Measurements from ENCODE around the gene TCF20.

TCF20 gene

DNA sequence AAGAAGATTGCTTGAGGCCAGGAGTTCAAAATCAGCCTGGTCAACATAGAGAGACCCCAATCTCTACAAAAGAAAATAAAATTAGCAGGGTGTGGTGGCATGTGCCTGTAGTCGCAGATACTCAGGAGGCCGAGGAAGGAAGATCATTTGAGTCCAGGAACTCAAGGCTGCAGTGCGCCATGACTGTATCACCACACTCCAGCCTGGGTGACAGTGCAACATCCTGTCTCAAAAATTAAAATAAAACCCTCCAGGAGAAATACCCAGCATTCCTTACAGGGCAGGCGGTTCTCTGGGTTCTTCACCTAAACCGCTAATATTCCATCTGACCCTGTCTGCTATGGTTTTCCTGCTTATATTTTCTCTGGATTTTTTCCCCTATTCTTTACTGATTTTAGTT is 13.5 kb downstream of the TCF20 start:
- no peak for DNase-seq

- no peak for DNase-seq
These were observed 14.2 kb downstream of the TCF20 start for GRCh38 chr22:42256220-42256619.

GRCh38 chr22:42249831-42250230 is 20.6 kb downstream of the TCF20 start:
- DNase-seq = no peak

DNA sequence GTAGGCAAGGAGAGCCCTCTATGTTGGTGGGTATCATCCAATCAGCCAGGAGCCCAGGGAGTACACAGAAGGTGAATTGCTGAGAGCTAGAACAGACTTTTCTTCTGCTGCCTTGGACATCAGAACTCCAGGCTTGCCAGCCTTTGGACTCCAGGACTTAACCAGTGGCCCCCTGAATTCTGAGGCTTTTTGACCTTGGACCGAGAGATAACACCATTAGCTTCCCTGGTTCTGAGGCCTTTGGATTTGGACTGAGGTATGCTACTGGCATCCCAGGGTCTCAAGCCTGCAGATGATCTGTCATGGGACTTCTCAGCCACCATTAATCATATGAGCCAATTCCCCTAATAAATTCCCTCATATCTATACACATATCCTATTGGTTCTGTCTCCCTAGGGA is 21.5 kb downstream of the TCF20 start:
- DNase-seq = no peak

DNA sequence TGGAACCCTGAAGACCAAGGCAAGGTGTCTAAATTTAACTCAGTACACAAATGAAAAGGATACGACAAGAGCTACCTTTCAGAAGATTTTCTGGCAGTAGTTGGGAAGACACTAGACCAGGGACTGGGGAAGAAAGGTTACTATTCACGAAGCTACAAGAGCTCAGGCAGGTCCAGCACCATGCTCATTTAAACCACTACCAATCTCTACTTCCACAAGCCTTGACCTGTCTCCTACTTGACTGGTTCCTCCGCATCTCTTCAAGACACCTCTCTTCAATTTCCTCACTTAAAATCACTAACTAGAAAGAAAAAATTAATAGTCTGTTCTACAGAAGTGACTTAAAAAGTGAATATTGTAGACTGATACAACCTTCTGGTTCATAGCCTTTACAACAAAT is 22.9 kb downstream of the TCF20 start:
- no peak for DNase-seq

- DNase-seq = no peak
These were observed 26.7 kb downstream of the TCF20 start for GRCh38 chr22:42243802-42244060.

GRCh38 chr22:42236848-42237247 is 33.6 kb downstream of the TCF20 start:
- no peak for DNase-seq

GRCh38 chr22:42236268-42236667 is 34.2 kb downstream of the TCF20 start:
- no peak for DNase-seq

GRCh38 chr22:42233879-42234278 is 36.6 kb downstream of the TCF20 start:
- DNase-seq = no peak

GRCh38 chr22:42231929-42232328 is 38.5 kb downstream of the TCF20 start:
- no peak for DNase-seq

- DNase-seq = no peak
These were observed 40.9 kb downstream of the TCF20 start for GRCh38 chr22:42229455-42230149.

GRCh38 chr22:42228483-42228882 is 42.0 kb downstream of the TCF20 start:
- DNase-seq = no peak

DNA sequence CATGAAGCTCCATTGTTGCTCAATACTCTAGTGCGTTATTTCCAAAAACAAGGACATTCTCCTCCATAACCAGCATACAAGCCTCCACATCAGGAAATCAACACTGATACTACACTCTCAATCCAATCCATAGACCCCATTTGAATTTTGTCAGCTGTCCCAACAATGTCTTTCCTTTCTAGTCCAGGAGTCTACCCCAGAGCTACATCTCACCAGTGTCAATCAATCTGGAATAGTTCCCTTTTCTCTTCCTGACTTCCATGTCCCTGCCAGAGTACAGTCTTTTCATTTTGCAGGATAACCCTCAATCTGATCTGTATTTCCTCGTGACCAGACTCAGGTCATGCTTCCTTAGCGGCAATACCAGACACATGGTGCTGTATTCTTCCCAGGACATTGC is 43.0 kb downstream of the TCF20 start:
- DNase-seq = no peak

DNA sequence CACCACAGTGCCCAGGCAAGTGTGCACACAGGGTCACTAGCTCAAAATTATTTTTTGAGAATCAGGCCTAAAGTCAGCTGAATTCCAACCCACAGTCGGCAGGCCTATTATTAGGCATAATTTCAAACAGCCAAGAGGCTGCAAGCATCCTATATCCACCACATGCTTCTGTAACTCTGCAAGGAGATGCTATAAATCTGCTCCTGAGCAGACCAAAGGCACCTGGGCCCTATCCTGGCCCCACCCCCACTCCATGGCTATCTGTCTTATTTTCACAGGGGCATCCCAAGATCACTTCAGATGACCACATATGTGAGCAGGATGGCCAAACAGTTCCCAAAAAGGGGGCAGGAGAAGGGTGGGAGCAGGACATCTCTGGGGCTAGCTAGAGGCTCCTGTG is 44.6 kb downstream of the TCF20 start:
- DNase-seq = no peak

GRCh38 chr22:42222140-42222539 is 48.3 kb downstream of the TCF20 start:
- no peak for DNase-seq
